OCI-LY3 (cell line): ENCODE data around the gene CPM.

Source experiments
- CTCF ChIP-seq: fragments of 200-600, 300-600 bp; sonication (generic); IDR thresholded peaks from 2 replicates; pipeline ENCODE4 v1.5.1; 2014; ENCODE audit warnings: antibody characterized with exemption, low read length, low read depth
- EZH2phosphoT487 ChIP-seq: fragments of 200-600 bp; shearing (Covaris generic); IDR thresholded peaks from 2 replicates; pipeline ENCODE4 v1.6.1; 2018; ENCODE audit warnings: antibody characterized with exemption, mixed run types, low read depth

GRCh38 chr12:68851592-68852306 is 81.2 kb downstream of the CPM start:
- TF ChIP-seq CTCF (no peak), EZH2phosphoT487 (no peak)
